GM23338 (cell line): Measurements from ENCODE around the gene GPX1. TPM values are rescaled to one million over a fixed set of nuclear protein-coding genes. Genes with fewer than 3 reads are reported as not detected.
A peak's percentile ranks its signal among the peaks of the same experiment; 100 is the strongest.

Experiments used
- ATAC-seq: fragments of 200-7000 bp; cut with Tn5 transposase; 3 replicates; pipeline ENCODE4 v1.9.1; 2020
- DNase-seq: peaks from one replicate; pipeline ENCODE4 v3.0.0-alpha.2; 2015; ENCODE audit warnings: low spot score
- H2AFZ ChIP-seq: fragments of 200-600 bp; sonication (generic); 2 replicates; pipeline ENCODE4 v1.8.0; 2016; ENCODE audit warnings: antibody characterized with exemption, mild to moderate bottlenecking, moderate library complexity
- H3F3A ChIP-seq: fragments of 200-600 bp; sonication (generic); replicated peaks from 2 replicates; pipeline ENCODE4 v1.8.0; 2017; ENCODE audit warnings: antibody characterized with exemption, mixed run types, low read depth
- H3K27ac ChIP-seq: fragments of 200-600 bp; sonication (generic); 2 replicates; pipeline ENCODE4 v1.6.1; 2016; ENCODE audit warnings: low read depth
- H3K27me3 ChIP-seq: fragments of 200-600 bp; sonication (generic); 2 replicates; pipeline ENCODE4 v1.8.0; 2016; ENCODE audit warnings: mild to moderate bottlenecking, mixed run types, moderate library complexity; ENCODE audit not compliant: insufficient read depth
- H3K36me3 ChIP-seq: fragments of 200-600 bp; sonication (generic); 2 replicates; pipeline ENCODE4 v1.8.0; 2016; ENCODE audit warnings: mild to moderate bottlenecking; ENCODE audit not compliant: insufficient read depth
- H3K4me1 ChIP-seq: fragments of 200-600 bp; sonication (generic); 2 replicates; pipeline ENCODE4 v1.8.0; 2016; ENCODE audit warnings: mild to moderate bottlenecking, moderate library complexity; ENCODE audit not compliant: insufficient read depth
- H3K4me2 ChIP-seq: fragments of 200-600 bp; sonication (generic); 2 replicates; pipeline ENCODE4 v1.7.1; 2017; ENCODE audit warnings: mixed run types
- H3K4me3 ChIP-seq: fragments of 200-600 bp; sonication (generic); 2 replicates; pipeline ENCODE4 v1.6.1; 2016; ENCODE audit warnings: mixed run types
- H3K79me2 ChIP-seq: fragments of 200-600 bp; sonication (generic); replicated peaks from 2 replicates; pipeline ENCODE4 v1.8.0; 2017; ENCODE audit warnings: mild to moderate bottlenecking; ENCODE audit not compliant: insufficient read depth
- H3K9me2 ChIP-seq: fragments of 200-600 bp; sonication (generic); 2 replicates; pipeline ENCODE4 v1.8.0; 2017; ENCODE audit not compliant: insufficient read depth
- H4K20me1 ChIP-seq: fragments of 200-600 bp; sonication (generic); replicated peaks from 2 replicates; pipeline ENCODE4 v1.8.0; 2017; ENCODE audit warnings: mild to moderate bottlenecking; ENCODE audit not compliant: insufficient read depth
- H3K27ac Mint-ChIP-seq: 2 replicates; pipeline ENCODE4 v1.8.0; 2020; ENCODE audit warnings: inconsistent platforms, mild to moderate bottlenecking, moderate library complexity, mixed read lengths
- H3K27me3 Mint-ChIP-seq: 3 replicates; pipeline ENCODE4 v1.8.0; 2022; ENCODE audit warnings: low read depth, mild to moderate bottlenecking, moderate library complexity, mixed read lengths, inconsistent platforms; ENCODE audit not compliant: insufficient read depth, poor library complexity
- H3K36me3 Mint-ChIP-seq: 3 replicates; pipeline ENCODE4 v1.8.0; 2021; ENCODE audit warnings: low read depth, mild to moderate bottlenecking, inconsistent platforms, moderate library complexity, mixed read lengths
- H3K4me1 Mint-ChIP-seq: 3 replicates; pipeline ENCODE4 v1.8.0; 2020; ENCODE audit warnings: mild to moderate bottlenecking, inconsistent platforms, mixed read lengths
- H3K4me3 Mint-ChIP-seq: 3 replicates; pipeline ENCODE4 v1.8.0; 2021; ENCODE audit warnings: moderate library complexity, mild to moderate bottlenecking, inconsistent platforms, mixed read lengths
- H3K9me3 Mint-ChIP-seq: 3 replicates; pipeline ENCODE4 v1.8.0; 2020; ENCODE audit warnings: moderate library complexity, mild to moderate bottlenecking, inconsistent platforms, mixed read lengths
- ETS1 ChIP-seq: IDR thresholded peaks from 2 replicates; pipeline ENCODE4 v1.6.1; 2016; ENCODE audit warnings: antibody characterized with exemption
- EZH2 ChIP-seq: fragments of 200-600 bp; sonication (generic); IDR thresholded peaks from one replicate; pipeline ENCODE4 v1.8.0; 2017; ENCODE audit warnings: antibody characterized with exemption, mild to moderate bottlenecking, low read depth; ENCODE audit not compliant: unreplicated experiment
- JUNB ChIP-seq: IDR thresholded peaks from one replicate; pipeline ENCODE4 v1.6.1; 2016; ENCODE audit warnings: antibody characterized with exemption; ENCODE audit not compliant: unreplicated experiment
- NANOG ChIP-seq: IDR thresholded peaks from 2 replicates; pipeline ENCODE4 v1.6.1; 2016; ENCODE audit warnings: antibody characterized with exemption, borderline replicate concordance
- STAT1 ChIP-seq: IDR thresholded peaks from one replicate; pipeline ENCODE4 v1.6.1; 2016; ENCODE audit warnings: antibody characterized with exemption; ENCODE audit not compliant: unreplicated experiment
- ZNF114 ChIP-seq: fragments of 250-450 bp; sonication (Bioruptor Pico); IDR thresholded peaks from 2 replicates; pipeline ENCODE4 v1.5.0; 2020; ENCODE audit warnings: mild to moderate bottlenecking, moderate library complexity
- ZNF331 ChIP-seq: fragments of 250-450 bp; sonication (Bioruptor Pico); IDR thresholded peaks from 2 replicates; pipeline ENCODE4 v1.5.0; 2020; ENCODE audit warnings: low read depth, mild to moderate bottlenecking, moderate library complexity
- ZNF462 ChIP-seq: fragments of 250-450 bp; sonication (Bioruptor Pico); IDR thresholded peaks from 2 replicates; pipeline ENCODE4 v1.5.0; 2020; ENCODE audit warnings: mild to moderate bottlenecking, moderate library complexity
- polyA plus RNA-seq: library from polyadenylated mRNA; unstranded; fragments of >200 nt; fragmentation: Nextera tagmentation; extraction: Ambion mirVana; gene quantifications from 2 replicates; pipeline ENCODE4 v1.2.1, GENCODE V29; 2016
- total RNA-seq: library from RNA; depleted of rRNA; stranded (reverse); fragments of >200 nt; shearing (Covaris generic); gene quantifications from 2 replicates; pipeline ENCODE4 v1.2.3, GENCODE V29; 2014

The GPX1 gene
- total and polyA plus RNA-seq, 2 experiments from 2014 or later, result 247 to 394 TPM

DNA sequence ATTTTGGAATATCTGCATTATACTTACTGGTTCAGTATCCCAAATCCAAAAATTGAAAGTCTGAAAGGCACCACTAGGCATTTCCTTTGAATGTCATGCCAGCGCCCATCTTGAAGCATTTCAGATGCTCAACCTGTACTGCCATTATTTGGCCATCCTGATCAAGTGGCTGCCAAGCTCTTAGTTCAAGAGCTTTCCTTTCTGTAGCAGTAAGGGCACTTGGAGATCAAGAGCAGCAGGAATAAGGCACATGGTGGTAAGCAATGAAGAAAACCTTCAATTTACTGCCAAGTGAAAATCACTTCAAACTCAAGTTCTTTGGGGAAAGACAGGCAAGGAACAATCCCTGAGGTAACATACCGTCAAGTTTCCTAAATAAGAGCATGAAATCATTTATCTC is 43.6 kb upstream of the GPX1 start:
- H3K4me2 ChIP-seq, result no peak overlapping the region
- H3K27ac ChIP-seq, result peak overlapping the region; percentile 70
- H3K27me3 ChIP-seq, result no peaks in the 10 kb centered on the region
- peaks cover 73% of the 10 kb centered on the region for H4K20me1 ChIP-seq
- H3K4me1 ChIP-seq, result peaks cover 4% of the 10 kb centered on the region
- DNase-seq, result no peak
- Mint-ChIP-seq H3K9me3 (no peaks in the 10 kb centered on the region; the same call in 2 of the 3 replicates), H3K4me3 (no peak overlapping the region), H3K27me3 (peaks cover 4% of the 10 kb centered on the region), H3K4me1 (peaks cover 21% of the 10 kb centered on the region), H3K27ac (no peak overlapping the region), H3K36me3 (peaks cover 27% of the 10 kb centered on the region; the same call in 1 of the 3 replicates)
- H3K79me2 ChIP-seq, result peaks cover 100% of the 10 kb centered on the region
- H3K36me3 ChIP-seq, result no peaks in the 10 kb centered on the region; the same call in 1 of the 2 replicates
- no peak for ATAC-seq
- H2AFZ ChIP-seq, result no peak overlapping the region
- H3F3A ChIP-seq, result peaks cover 18% of the 10 kb centered on the region; the same call in 1 of the 2 replicates
- no peak overlapping the region for H3K4me3 ChIP-seq
- no peak for TF ChIP-seq ZNF114 (CRISPR knock-in tag)
- no peak for TF ChIP-seq NANOG
- no peak for TF ChIP-seq JUNB
- no peak for TF ChIP-seq ETS1
- TF ChIP-seq ZNF331, result no peak
- TF ChIP-seq ZNF462, result no peak
- no peak for TF ChIP-seq EZH2
- TF ChIP-seq STAT1, result no peak
- no peaks in the 10 kb centered on the region for H3K9me2 ChIP-seq
